ENCODE measurements around the gene VASP. TPM values are rescaled to one million over a fixed set of nuclear protein-coding genes. Genes with fewer than 3 reads are reported as not detected.

VASP gene
- total and polyA plus RNA-seq, 2 of the 13 experiments (the other 11 are each of a cell fraction or from before 2014, with no cell fraction given), result 41.8 to 67.1 TPM

GRCh38 chr19:45469132-45469944 lies 37.9 kb upstream of the VASP start (continued):
- TF ChIP-seq MXD1 (CRISPR knock-in tag; IDR thresholded peaks at IDR 0.05) (peak; percentile 82), RERE (CRISPR knock-in tag; IDR thresholded peaks at IDR 0.05; ENCODE audit: low read depth) (no peak), NFKB2 (CRISPR knock-in tag; IDR thresholded peaks at IDR 0.05; ENCODE audit: borderline replicate concordance) (no peak), ZNF614 (CRISPR knock-in tag; IDR thresholded peaks at IDR 0.05; ENCODE audit: borderline replicate concordance) (no peak), ZNF331 (CRISPR knock-in tag; IDR thresholded peaks at IDR 0.05) (0 out of 2 replicates have a peak, but pooled peaks have one; percentile 17), NR2C2 (CRISPR knock-in tag; IDR thresholded peaks at IDR 0.05; ENCODE audit: borderline replicate concordance) (peak; percentile 82), ZNF17 (CRISPR knock-in tag; IDR thresholded peaks at IDR 0.05) (no peak), RCOR2 (CRISPR knock-in tag; IDR thresholded peaks at IDR 0.05) (no peak), ZNF550 (CRISPR knock-in tag; IDR thresholded peaks at IDR 0.05; ENCODE audit: borderline replicate concordance) (no peak), HMGA1 (CRISPR knock-in tag; conservative IDR thresholded peaks at IDR 0.05) (no peak), ZBTB33 (CRISPR knock-in tag; IDR thresholded peaks at IDR 0.05) (no peak; the same call in 1 of the 2 replicates), AKNA (CRISPR knock-in tag; IDR thresholded peaks at IDR 0.05; ENCODE audit: borderline replicate concordance) (no peak), CHCHD3 (CRISPR knock-in tag; IDR thresholded peaks at IDR 0.05) (peak; percentile 71; the same call in 1 of the 2 replicates), ZNF441 (CRISPR knock-in tag; IDR thresholded peaks at IDR 0.05; ENCODE audit: borderline replicate concordance) (0 out of 2 replicates have a peak, but pooled peaks have one; percentile 45)
